HEK293T (cell line): ENCODE measurements around the gene RAB31.

Experiments
- CTCF ChIA-PET: fragments of 350-600 bp; formaldehyde crosslinking; extraction: SDS; loops from one replicate; lab custom pipeline; 2021; ENCODE audit warnings: antibody characterized with exemption, inconsistent platforms; lab: Yijun Ruan, JAX
- POLR2A ChIA-PET: fragments of 350-600 bp; formaldehyde crosslinking; extraction: SDS; loops from one replicate; lab custom pipeline; 2020; ENCODE audit warnings: antibody characterized with exemption, inconsistent platforms; lab: Yijun Ruan, JAX
- DNase-seq: peaks from one replicate; pipeline ENCODE4 v3.0.0; 2012; ENCODE audit warnings: mixed read lengths; ENCODE audit errors: extremely low spot score
- ARNT ChIP-seq: fragments of 450-650 bp; IDR thresholded peaks from 2 replicates; pipeline ENCODE4 v1.6.1; 2017; ENCODE audit warnings: mild to moderate bottlenecking
- BHLHE40 ChIP-seq: fragments of 450-650 bp; IDR thresholded peaks from 2 replicates; pipeline ENCODE4 v1.6.1; 2016; ENCODE audit warnings: mild to moderate bottlenecking, moderate library complexity, borderline replicate concordance
- CTBP1 ChIP-seq: fragments of 450-650 bp; IDR thresholded peaks from 2 replicates; pipeline ENCODE4 v1.6.1; 2016; ENCODE audit warnings: borderline replicate concordance
- ELF4 ChIP-seq: fragments of 450-650 bp; IDR thresholded peaks from 2 replicates; pipeline ENCODE4 v1.6.1; 2017; ENCODE audit warnings: antibody characterized with exemption
- FOXA1 ChIP-seq: fragments of 450-650 bp; IDR thresholded peaks from 2 replicates; pipeline ENCODE4 v1.6.1; 2016; ENCODE audit warnings: mild to moderate bottlenecking
- FOXK2 ChIP-seq: fragments of 450-650 bp; IDR thresholded peaks from 2 replicates; pipeline ENCODE4 v1.6.1; 2016; ENCODE audit warnings: mild to moderate bottlenecking
- FOXM1 ChIP-seq: fragments of 450-650 bp; IDR thresholded peaks from 2 replicates; pipeline ENCODE4 v1.6.1; 2017; ENCODE audit warnings: mild to moderate bottlenecking, borderline replicate concordance
- HDGF ChIP-seq: fragments of 450-650 bp; IDR thresholded peaks from 2 replicates; pipeline ENCODE4 v1.6.1; 2017; ENCODE audit warnings: antibody characterized with exemption, borderline replicate concordance
- L3MBTL2 ChIP-seq: fragments of 450-650 bp; conservative IDR thresholded peaks from 2 replicates; pipeline ENCODE4 v1.6.1; 2016; ENCODE audit warnings: mild to moderate bottlenecking
- LEF1 ChIP-seq: fragments of 450-650 bp; IDR thresholded peaks from 2 replicates; pipeline ENCODE4 v1.6.1; 2017; ENCODE audit warnings: mild to moderate bottlenecking, borderline replicate concordance
- NFRKB ChIP-seq: fragments of 450-650 bp; IDR thresholded peaks from 2 replicates; pipeline ENCODE4 v1.6.1; 2016; ENCODE audit warnings: mild to moderate bottlenecking, moderate library complexity
- SP1 ChIP-seq: fragments of 450-650 bp; IDR thresholded peaks from 2 replicates; pipeline ENCODE4 v1.6.1; 2017
- SUZ12 ChIP-seq: fragments of 450-650 bp; IDR thresholded peaks from 2 replicates; pipeline ENCODE4 v1.6.1; 2016; ENCODE audit warnings: mild to moderate bottlenecking
- TARDBP ChIP-seq: fragments of 450-650 bp; IDR thresholded peaks from 2 replicates; pipeline ENCODE4 v1.6.1; 2016
- ZNF384 ChIP-seq: fragments of 450-650 bp; IDR thresholded peaks from 2 replicates; pipeline ENCODE4 v1.6.1; 2016
- TF ChIP-seq, protein P1 (sequence below): fragments of 450-650 bp; IDR thresholded peaks from 2 replicates; pipeline ENCODE4 v1.6.1; 2016

The RAB31 gene, protein sequence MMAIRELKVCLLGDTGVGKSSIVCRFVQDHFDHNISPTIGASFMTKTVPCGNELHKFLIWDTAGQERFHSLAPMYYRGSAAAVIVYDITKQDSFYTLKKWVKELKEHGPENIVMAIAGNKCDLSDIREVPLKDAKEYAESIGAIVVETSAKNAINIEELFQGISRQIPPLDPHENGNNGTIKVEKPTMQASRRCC

GRCh38 chr18:9708057-9708433 is at the start of gene RAB31:
RAB31 (plus strand) TSS chr18:9708301; CDS start chr18:9708406, 105 bp downstream.
- CTCF ChIA-PET: interaction anchor here (0.6 to 1.0 kb wide), 2 partner anchors 20 to 25 kb away, joined by 3 to 4 read pairs; no protein-coding TSS in a partner anchor
- TF ChIP-seq, protein P1, sequence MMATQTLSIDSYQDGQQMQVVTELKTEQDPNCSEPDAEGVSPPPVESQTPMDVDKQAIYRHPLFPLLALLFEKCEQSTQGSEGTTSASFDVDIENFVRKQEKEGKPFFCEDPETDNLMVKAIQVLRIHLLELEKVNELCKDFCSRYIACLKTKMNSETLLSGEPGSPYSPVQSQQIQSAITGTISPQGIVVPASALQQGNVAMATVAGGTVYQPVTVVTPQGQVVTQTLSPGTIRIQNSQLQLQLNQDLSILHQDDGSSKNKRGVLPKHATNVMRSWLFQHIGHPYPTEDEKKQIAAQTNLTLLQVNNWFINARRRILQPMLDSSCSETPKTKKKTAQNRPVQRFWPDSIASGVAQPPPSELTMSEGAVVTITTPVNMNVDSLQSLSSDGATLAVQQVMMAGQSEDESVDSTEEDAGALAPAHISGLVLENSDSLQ: no peak
- TF ChIP-seq CTBP1: no peak
- TF ChIP-seq SP1: no peak

DNA sequence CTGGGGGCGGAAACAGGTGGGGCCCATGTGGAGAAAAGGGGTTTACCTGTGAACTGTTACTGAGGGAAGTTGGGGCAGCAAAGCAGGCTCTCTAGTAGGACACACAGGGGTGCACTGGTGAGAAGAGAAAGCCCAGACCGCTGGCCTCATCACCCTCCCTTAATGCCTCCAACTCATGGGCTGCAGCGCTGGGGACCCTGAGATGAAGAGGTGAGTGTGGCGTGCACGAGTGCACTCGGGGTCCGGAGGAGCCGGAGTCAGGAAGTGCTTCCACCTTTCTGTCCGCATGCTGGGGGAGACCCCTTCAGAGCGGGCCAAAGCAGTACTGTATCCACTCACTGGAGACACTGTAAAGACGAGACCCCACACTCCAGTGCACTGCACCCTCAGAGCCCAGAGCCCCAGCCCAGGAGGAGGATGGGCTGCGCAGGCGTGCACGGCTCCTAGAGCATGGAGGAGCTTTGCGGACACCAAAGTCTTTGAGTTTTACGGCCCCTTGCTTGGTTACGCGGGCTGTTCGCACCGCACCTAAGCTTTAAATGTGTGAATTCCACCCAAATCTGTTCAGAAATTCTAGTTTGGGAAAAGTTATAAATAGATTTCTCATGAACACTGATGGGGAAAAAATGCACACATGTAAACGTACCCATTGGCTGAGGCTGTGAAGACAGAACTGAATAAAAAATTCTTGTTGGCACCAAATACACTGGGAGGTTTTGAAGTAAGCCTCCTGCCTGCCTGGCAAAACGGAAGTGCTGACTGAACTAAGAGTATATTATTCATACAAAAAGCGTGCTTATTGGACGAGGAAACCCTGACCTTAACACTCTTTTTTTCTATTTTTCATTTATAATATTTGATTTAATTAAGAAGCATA is 48.4 kb upstream of the RAB31 start:
- ChIA-PET POLR2A (no interaction called here), CTCF (no interaction called here)
- no peak for TF ChIP-seq NFRKB
- no peak for TF ChIP-seq ZNF384
- no peak for DNase-seq

More at GRCh38 chr18:9708057-9708433, at the start of gene RAB31:
- POLR2A ChIA-PET: interaction anchor here (1.2 to 1.4 kb wide), 2 partner anchors 9 to 58 kb away, joined by 3 to 6 read pairs; no protein-coding TSS in a partner anchor
- DNase-seq: peak; percentile 59

DNA sequence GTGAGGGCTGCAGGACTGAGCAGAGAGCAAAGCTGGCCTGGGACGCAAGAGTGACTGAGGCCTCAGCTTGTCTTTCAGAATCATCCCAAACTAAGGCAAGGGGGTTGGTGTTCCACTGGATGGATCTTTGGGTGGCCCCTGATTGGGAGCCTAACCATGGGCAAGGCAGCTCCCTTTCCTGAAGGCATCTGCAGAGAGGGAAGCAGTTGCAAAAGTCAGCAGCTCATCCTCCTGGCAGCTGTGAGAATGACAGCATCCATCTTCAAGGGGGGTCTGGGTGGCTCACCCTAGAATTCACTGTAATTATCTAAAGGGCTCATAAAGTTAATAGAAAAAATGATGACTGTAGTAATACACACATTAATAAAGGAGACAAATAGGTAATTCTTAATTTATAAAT is 46.5 kb upstream of the RAB31 start:
- DNase-seq: no peak
- TF ChIP-seq HDGF: no peak
- TF ChIP-seq ARNT: no peak
- ChIA-PET CTCF (interaction anchor here (1.0 kb wide), 1 partner anchor 15 kb away, joined by 4 read pairs; no protein-coding TSS in a partner anchor), POLR2A (no interaction called here)

DNA sequence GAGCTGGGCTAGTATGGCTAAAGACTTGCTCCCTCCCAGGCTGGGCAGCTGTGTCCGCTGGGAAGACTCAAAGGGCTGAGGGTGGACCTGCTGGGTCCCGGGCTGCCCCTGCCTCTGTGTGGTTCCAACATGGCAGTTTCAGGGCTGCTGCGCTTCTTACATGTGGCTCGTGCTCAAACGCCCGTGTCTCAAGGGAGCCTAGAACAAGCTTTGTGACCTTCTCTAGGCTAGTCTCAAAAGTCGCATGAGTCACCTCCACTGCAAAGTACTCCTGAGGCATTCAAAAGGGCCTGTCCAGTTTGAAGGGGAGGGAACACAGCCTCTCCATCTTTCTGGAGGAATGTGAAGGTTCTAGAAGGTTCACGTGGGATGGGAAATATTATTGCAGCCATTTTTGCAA is 44.7 kb upstream of the RAB31 start:
- TF ChIP-seq FOXM1 (no peak), L3MBTL2 (no peak), HDGF (no peak), BHLHE40 (no peak), ELF4 (no peak), ARNT (no peak), LEF1 (no peak), TARDBP (no peak), SUZ12 (no peak), FOXA1 (no peak), ZNF384 (no peak), CTBP1 (no peak), SP1 (no peak), NFRKB (no peak)
- no peak for DNase-seq
- ChIA-PET CTCF (no interaction called here), POLR2A (no interaction called here)

GRCh38 chr18:9665314-9665713 is 42.8 kb upstream of the RAB31 start:
- ChIA-PET POLR2A (no interaction called here), CTCF (no interaction called here)
- TF ChIP-seq FOXM1 (no peak), ELF4 (no peak), SP1 (no peak), FOXK2 (no peak)
- no peak for DNase-seq

DNA sequence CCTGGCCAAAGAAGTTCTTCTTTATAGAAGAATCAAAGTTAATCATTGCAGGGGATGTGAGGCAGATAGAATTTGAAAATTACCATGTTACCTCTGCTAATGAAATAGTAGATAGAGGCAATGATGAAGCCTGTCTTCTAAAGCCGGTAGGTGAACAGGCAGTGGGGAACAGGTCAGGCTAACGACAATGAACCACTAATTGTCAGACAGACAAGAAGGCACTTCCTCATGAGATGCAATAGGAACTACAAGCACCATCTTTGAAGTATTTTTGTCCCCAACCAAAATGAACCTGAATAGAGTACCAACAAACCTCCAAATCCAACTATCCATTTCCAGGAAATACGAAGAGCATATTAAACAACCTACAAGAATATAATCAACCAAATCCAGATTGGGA is 41.6 kb upstream of the RAB31 start:
- ChIA-PET CTCF (interaction anchor here (0.6 kb wide), 1 partner anchor 8 kb away, joined by 4 read pairs; no protein-coding TSS in a partner anchor), POLR2A (no interaction called here)
- no peak for DNase-seq
- TF ChIP-seq FOXM1 (no peak), FOXA1 (no peak), FOXK2 (no peak), HDGF (no peak), ARNT (no peak), BHLHE40 (no peak), ELF4 (no peak), SUZ12 (no peak), CTBP1 (no peak), LEF1 (no peak), NFRKB (no peak), L3MBTL2 (no peak), TARDBP (no peak)
- TF ChIP-seq, protein P1: no peak

DNA sequence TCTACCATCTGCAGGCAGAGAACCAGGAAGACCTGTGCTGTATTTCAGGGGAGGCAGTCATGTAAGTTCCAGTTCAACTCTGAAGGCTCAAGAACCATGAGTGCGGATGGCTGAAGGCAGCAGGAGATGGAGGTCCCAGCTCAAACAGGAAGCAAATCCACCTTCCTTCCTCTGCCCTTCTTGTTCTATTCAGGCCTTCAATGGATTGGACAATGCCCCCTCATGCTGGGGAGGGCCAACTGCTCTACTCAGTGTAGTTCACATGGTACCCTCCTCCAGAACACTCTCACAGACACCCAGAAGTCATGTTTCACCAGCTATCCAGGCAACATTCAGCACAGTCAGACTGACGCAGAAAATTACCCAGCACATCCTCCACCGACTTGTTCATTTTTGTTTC is 39.1 kb upstream of the RAB31 start:
- ChIA-PET POLR2A (no interaction called here), CTCF (interaction anchor here (0.6 kb wide), 1 partner anchor 53 kb away, joined by 3 read pairs; no protein-coding TSS in a partner anchor)
- no peak for TF ChIP-seq ARNT
- no peak for TF ChIP-seq FOXM1
- TF ChIP-seq L3MBTL2: no peak
- no peak for TF ChIP-seq CTBP1
- TF ChIP-seq, protein P1: no peak
- TF ChIP-seq SP1: no peak
- TF ChIP-seq LEF1: no peak
- TF ChIP-seq ZNF384: no peak
- no peak for TF ChIP-seq SUZ12
- TF ChIP-seq BHLHE40: no peak
- no peak for TF ChIP-seq TARDBP
- no peak for TF ChIP-seq HDGF
- no peak for TF ChIP-seq NFRKB
- TF ChIP-seq FOXK2: no peak
- no peak for TF ChIP-seq FOXA1
- TF ChIP-seq ELF4: no peak
- DNase-seq: no peak
